Glomerular visceral epithelial cell (primary cell): ENCODE measurements around the gene CARTPT.

Experiments used
- DNase-seq: peaks from one replicate; pipeline ENCODE4 v3.0.0-alpha.2; 2016; ENCODE audit errors: extremely low spot score

The CARTPT gene

DNA sequence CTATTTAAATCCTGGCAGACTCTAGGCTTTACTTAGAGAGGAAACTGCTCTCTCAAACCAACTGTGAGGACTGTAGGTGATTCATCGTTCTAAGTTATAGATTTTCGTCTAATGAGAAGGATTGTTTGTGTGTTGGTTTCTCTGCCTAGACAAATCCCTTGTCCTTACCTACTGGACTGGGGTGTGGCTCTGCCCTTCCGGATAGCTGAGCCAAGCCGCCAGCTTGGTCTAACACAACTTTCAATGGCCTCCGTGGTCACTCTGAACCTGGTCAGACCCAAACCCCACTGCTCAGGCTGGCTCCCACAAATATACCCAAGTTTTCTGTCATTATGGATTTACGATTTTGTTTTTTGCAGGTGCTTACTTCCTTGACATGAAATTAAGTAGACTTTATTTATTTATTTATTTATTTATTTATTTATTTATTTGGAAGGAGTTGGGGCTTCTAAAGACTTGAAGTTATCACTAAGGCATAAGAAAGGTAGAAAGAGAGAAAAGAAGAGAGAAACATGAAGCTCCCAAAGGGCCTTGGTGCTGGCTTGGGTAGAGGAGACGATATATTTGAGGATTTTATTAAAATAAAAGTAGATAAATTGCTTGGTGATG, 19.0 kb downstream of the CARTPT start:
- DNase-seq, result no peak

GRCh38 chr5:71738662-71739361, 19.7 kb downstream of the CARTPT start:
- DNase-seq, result no peak

GRCh38 chr5:71740015-71740753, 21.1 kb downstream of the CARTPT start:
- DNase-seq, result no peak

DNA sequence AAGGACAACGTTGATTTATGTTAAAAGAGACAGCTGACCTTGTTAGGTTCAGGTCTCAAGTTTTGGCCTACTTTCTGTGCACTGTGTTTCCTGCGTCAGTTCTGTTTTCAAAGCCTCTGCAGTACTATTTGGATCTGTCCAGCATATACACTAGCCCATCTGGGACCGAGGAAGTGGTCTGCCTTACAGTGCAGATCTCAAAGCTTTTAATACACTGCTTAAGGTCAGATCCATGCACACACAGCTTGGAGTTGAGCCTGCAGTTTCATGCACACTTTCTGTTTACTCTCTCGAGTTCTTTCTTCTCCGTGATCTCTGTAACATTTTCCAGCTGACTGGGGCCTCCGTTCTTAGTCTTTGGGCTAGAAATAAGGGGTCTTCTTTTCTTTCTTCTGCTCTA, 24.1 kb downstream of the CARTPT start:
- no peak for DNase-seq

- no peak for DNase-seq
These were observed 25.1 kb downstream of the CARTPT start for GRCh38 chr5:71744009-71744790.

DNA sequence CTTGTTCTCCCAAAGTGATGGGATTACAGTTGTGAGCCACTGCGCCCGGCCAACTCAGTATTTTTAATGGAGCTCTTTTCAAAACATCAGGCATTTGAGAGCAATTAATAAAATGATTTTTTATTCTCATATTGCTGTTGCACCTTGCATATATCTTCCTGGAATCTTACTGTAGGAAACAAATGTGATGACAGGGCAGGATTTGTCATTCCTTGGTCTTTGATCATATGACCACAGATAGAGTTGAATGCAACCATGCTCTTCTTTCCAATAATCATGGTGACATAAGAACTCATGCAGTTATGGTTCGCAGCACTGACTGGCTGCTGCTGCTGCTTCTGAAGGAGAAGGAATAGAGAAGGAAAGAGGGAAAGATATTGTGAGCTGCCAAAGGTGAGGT, 28.1 kb downstream of the CARTPT start:
- no peak for DNase-seq

- no peak for DNase-seq
These were observed 29.3 kb downstream of the CARTPT start for GRCh38 chr5:71748360-71748759.

DNA sequence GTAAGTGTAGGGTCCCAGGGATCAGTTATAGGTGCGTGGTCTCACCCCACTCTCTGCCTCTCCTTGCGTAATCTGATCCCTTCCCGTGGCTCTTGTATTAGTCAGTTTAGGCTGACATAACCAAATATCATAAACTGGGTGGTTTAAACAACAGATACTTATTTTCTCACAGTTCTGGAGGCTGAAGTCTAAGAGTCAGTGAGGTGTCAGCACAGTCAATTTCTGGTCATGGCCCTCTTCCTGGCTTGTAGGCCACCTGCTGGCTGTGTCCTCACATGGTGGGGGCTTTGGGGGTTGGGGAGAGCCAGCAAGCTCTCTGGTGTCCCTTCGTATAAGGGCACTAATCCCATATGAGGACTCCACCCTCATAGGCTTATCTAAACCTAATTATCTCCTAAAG, 32.3 kb downstream of the CARTPT start:
- DNase-seq, result no peak

DNA sequence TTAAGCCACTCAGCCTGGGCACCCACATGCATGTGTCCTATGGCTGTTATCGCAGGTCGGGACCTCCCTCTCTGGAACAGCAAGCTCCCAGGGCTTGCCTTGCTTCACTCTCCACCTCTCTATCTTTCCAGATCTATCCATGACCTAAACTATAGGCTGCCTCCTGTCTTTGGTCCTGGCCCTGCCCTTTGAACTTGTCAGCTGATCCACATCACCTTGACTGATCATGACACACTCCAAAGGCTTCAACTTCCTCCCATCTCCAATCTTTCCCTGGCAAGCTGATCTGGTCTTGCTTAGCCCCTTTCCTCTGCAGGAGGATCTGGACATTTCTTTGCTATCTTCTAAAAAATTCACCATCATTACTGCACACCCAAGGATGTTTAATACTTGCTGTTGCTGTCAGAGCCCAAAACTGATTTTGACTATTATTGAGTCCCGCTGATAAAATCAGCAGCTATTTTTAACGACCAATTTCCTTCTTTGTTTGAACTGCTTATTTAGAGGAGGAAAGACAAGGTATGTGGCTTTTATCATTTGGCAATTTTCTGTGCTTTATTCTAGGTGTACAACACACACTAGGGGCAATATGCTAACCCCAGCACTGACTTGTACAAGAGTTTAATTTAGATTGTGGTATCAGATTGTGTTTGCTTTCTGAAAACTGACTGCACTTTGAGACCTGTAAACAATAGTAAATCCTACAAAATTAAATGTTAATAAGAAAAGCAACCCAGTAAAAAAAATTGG, 33.5 kb downstream of the CARTPT start:
- DNase-seq, result no peak

- peak; percentile 65 for DNase-seq
These were observed 38.8 kb downstream of the CARTPT start for GRCh38 chr5:71757590-71758543.

DNA sequence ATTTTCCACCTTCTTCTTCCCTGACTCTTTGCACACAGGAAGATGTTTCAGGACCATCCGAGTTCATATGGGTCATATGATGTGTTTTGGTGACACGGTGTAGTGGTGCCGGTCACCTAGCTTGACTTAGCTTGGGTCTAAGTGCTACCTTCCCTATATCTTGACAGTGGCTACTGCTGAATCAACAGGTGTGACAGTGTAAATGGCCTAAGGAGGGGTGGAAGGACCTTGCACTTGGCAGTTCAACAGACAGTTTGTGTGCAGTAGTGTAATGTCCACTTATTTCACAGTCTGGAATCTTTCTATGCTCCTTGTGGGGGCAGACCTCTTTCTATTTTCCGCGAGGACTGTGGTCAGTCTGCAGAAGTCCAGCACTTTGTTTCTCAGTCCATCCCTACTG, 43.8 kb downstream of the CARTPT start:
- DNase-seq, result no peak

DNA sequence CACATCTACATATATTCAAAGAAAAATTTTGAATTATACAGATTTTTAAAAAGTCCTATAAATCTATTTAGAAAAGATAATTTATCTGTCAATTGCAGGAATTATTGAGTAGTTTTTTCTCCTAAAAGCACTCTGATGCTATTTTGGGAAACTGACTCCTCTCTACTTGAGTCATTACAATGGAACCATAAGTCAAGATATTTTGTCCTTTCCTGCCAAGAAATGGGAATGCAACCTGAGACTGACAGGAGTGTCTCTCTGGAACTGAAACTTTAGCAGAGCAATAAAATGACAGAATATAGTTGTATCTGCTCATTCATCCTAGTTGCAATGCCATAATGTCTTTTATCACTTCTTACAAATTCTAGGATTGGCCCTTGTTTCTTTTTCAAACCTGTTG, 48.6 kb downstream of the CARTPT start:
- no peak for DNase-seq

GRCh38 chr5:71769287-71769686, 50.2 kb downstream of the CARTPT start:
- no peak for DNase-seq

GRCh38 chr5:71770381-71770780, 51.3 kb downstream of the CARTPT start:
- no peak for DNase-seq
